Prostate gland (tissue), 2 donors: Measurements from ENCODE around the gene MEGF9.

ENCODE experiments used
- CTCF ChIP-seq, 4 experiments: fragments of 200-600 bp in 2 of 4; fragments of 450-650 bp in 2 of 4; sonication (generic) in 2 of 4; IDR thresholded peaks; 1 replicate in 3 of 4; 2 replicates in 1 of 4; pipeline ENCODE4 v1.5.1; 2016 to 2019; ENCODE audit warnings: antibody characterized with exemption in 4 of 4, mild to moderate bottlenecking in 2 of 4, moderate library complexity in 2 of 4
- POLR2A ChIP-seq: fragments of 450-650 bp; IDR thresholded peaks from one replicate; pipeline ENCODE4 v1.6.1; 2016; ENCODE audit warnings: antibody characterized with exemption, mild to moderate bottlenecking
- POLR2AphosphoS5 ChIP-seq: sonication (generic); formaldehyde crosslinking; IDR thresholded peaks from one replicate; pipeline ENCODE4 v1.6.1; 2017; ENCODE audit warnings: antibody characterized with exemption

DNA sequence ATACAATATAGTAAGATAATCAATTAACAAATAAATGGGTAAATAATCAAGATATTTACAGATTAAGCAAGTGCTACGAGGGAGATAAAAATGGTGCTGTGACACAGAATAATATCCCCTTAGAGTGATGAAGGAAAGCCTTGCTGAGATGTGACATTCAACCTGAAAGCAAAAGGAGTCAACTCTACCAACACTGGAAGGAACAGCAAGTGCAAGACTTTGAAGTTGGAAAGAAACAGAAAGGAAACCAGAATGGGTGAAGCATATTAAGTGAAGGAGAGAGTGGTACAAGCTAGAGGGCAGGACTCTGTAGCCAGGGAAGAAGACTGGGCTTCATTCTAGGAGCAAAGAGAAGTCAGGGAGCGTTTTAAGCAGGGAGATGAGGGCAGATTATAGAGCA, 12.2 kb upstream of the MEGF9 start:
- TF ChIP-seq CTCF (IDR thresholded peaks at IDR 0.05) (no peak), POLR2AphosphoS5 (no peak), POLR2A (no peak)
